LNCaP clone FGC (cell line): ENCODE measurements around the gene ITGA2.

ENCODE experiments used
- DNase-seq: peaks from one replicate; pipeline ENCODE4 v3.0.0-alpha.2; 2011; ENCODE audit warnings: low read depth
- H3K4me3 ChIP-seq: 2 replicates; pipeline ENCODE4 v1.5.1; 2011; ENCODE audit warnings: mild to moderate bottlenecking, low read depth, low read length, control low read depth
- TF ChIP-seq, protein P1 (sequence below): IDR thresholded peaks from 2 replicates; pipeline ENCODE4 v1.5.1; 2012; ENCODE audit warnings: mild to moderate bottlenecking; ENCODE audit not compliant: control insufficient read depth, insufficient read depth; ENCODE audit errors: extremely low read depth

Gene ITGA2

DNA sequence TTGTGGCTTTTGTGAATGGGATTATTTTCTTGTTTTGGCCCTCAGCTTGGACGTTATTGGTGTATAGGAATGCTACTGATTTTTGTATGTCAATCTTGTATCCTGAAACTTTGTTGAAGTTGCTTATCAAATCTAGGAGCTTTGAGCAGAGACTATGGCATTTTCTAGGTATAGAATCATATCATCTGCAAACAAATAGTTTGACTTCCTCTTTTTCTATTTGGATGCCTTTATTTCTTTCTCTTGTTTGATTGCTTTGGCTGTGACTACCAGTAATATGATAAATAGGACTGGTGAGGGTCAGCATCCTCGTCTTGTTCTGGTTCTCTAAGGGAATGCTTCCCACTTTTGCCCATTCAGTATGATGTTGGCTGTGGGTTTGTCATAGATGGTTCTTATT, 24.7 kb downstream of the ITGA2 start:
- TF ChIP-seq, protein P1, sequence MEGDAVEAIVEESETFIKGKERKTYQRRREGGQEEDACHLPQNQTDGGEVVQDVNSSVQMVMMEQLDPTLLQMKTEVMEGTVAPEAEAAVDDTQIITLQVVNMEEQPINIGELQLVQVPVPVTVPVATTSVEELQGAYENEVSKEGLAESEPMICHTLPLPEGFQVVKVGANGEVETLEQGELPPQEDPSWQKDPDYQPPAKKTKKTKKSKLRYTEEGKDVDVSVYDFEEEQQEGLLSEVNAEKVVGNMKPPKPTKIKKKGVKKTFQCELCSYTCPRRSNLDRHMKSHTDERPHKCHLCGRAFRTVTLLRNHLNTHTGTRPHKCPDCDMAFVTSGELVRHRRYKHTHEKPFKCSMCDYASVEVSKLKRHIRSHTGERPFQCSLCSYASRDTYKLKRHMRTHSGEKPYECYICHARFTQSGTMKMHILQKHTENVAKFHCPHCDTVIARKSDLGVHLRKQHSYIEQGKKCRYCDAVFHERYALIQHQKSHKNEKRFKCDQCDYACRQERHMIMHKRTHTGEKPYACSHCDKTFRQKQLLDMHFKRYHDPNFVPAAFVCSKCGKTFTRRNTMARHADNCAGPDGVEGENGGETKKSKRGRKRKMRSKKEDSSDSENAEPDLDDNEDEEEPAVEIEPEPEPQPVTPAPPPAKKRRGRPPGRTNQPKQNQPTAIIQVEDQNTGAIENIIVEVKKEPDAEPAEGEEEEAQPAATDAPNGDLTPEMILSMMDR, result no peak
- no peak overlapping the region for H3K4me3 ChIP-seq
- no peak for DNase-seq

DNA sequence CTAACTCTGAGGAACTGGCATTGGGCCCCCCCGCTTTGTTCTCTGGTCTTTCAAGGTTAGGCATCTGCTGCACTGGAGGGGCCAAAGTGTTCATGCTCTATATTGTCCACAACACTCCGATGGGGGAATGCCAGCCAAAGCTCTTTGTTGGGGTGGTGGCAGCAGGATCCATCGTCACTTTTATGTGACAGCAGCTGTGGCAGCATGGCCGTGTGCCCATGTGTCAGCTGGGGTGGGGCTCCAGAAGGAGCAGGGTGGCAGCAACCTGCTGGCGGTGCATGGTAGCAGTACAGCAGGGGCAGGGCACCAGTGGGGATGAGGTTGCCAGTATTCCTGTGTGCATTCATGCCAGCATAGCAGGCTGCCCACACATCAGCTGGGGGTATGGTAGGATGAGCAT, 28.2 kb downstream of the ITGA2 start:
- no peak overlapping the region for H3K4me3 ChIP-seq
- DNase-seq, result no peak
- TF ChIP-seq, protein P1, result no peak

DNA sequence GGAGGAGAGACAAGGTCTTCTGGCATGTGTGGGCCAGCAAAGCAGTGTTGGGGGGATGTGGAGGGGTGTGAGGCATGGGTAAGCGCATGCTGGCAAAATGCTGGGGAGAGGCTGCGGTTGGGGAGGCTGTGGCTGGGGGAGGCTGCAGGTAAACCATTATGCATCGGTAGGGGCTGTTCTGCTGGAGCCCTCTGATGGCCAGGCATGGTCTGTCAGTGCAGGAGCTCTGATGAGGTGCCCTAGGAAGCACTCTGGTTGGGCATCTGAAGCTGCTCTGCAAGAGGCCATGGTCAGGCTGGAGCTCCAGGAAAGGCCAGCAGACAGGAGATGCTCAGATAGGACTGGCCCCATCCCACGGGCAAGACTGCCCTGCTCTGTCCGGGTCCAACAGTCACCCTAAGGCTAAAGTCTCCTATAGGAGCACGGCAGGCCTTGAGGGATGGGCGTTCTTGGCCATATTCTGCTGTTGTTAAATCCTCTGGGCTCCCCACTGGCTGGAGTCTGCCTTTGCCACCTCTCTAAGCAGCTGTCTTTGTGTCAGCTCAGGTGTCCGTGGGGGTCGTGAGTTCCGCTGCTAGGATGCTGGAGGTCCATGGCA, 28.7 kb downstream of the ITGA2 start:
- TF ChIP-seq, protein P1, result no peak
- H3K4me3 ChIP-seq, result no peak overlapping the region
- DNase-seq, result no peak

DNA sequence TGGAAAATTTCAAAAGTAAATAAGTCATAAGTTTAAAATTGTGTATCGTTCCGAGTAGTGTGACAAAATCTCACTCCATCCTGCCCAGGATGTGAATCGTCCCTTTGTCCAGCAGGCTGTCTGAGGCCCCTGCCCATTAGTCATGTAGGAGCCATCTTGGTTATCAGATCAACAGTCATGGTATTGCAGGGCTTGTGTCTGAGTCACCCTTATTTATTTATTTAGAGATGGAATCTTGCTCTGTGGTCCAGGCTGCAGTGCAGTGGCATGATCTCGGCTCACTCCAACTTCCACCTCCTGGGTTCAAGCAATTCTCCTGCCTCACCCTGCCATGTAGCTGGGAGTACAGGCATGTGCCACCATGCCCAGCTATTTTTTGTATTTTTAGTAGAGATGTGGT, 30.2 kb downstream of the ITGA2 start:
- TF ChIP-seq, protein P1, result no peak
- DNase-seq, result no peak
- H3K4me3 ChIP-seq, result no peak overlapping the region

DNA sequence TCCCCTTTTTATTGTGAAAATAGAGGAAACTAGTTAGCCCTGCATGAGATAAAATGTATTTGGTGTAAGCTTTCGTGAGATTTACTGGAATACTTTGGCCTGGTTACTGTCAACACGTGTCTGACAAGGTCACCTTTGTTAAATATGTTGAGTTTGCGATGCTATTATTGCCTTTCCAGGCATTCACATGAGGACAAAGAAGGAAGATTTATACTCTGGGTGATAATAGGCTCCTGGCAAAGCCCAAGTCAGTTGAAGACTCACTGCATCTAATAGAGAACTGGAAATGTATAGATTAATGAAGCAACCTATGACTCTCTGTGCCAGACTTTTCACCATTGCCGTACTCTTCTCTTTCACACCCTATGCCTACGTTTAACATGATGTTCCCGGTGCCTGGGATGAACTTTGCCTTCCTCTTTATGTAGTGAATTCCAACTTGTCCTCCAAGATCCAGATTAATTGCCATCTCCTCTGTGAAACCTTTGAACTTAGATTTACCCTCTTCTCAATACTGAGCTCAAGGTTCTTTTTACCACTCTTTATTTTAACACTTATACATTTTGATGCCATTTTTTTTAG, 33.9 kb downstream of the ITGA2 start:
- TF ChIP-seq, protein P1, result no peak
- H3K4me3 ChIP-seq, result no peak overlapping the region

DNA sequence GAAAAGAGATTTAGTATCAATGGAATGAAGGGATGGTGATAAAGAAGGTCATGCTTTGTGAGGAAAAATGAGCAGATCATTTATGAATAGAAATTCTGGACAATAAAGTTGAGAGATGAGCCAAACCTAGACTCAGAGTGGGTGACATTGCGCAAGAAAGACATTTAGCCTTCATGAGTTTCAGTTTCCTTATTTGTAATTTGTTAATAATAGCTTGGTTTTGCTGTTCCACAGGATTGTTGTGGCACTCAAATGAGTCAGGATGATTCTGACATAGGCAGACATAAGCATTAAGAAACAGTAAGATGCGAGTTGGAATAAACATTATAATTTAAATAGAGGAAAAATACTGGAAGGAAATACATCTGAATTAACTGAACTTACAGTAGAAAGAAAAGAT, 34.8 kb downstream of the ITGA2 start:
- no peak overlapping the region for H3K4me3 ChIP-seq
- TF ChIP-seq, protein P1, result no peak
- no peak for DNase-seq

More for the DNA sequence above, 33.9 kb downstream of the ITGA2 start:
- DNase-seq, result no peak

DNA sequence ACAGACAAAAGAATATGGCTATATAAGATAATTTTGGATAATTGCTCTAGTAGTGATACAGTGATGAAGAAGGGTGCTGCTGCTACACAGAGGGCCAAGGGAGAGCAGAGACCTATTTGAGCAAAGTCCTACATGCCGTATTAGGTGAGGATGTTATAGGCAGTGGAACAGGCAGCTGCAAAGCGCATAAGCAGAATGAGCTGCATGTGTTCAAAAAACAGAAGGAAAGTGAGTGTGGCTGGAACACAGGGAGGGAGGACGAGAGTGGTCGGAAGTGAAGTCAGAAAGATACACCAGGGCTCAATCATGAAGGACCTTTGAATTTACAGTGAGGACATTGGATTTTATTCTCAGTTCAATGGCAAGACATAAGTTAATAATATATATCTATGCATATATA, 35.4 kb downstream of the ITGA2 start:
- no peak overlapping the region for H3K4me3 ChIP-seq
- no peak for DNase-seq
- TF ChIP-seq, protein P1, result no peak
